Activated T-helper 9 cell treated with anti-CD3 and anti-CD28 coated beads, Interleukin-2, amount 50 U/mL, for 16 hours (primary cell): Measurements from ENCODE around the gene GINS2.

ENCODE experiments used
- DNase-seq: peaks from one replicate; pipeline ENCODE4 v3.0.0-alpha.2; 2020; ENCODE audit warnings: low read depth

The GINS2 gene

DNA sequence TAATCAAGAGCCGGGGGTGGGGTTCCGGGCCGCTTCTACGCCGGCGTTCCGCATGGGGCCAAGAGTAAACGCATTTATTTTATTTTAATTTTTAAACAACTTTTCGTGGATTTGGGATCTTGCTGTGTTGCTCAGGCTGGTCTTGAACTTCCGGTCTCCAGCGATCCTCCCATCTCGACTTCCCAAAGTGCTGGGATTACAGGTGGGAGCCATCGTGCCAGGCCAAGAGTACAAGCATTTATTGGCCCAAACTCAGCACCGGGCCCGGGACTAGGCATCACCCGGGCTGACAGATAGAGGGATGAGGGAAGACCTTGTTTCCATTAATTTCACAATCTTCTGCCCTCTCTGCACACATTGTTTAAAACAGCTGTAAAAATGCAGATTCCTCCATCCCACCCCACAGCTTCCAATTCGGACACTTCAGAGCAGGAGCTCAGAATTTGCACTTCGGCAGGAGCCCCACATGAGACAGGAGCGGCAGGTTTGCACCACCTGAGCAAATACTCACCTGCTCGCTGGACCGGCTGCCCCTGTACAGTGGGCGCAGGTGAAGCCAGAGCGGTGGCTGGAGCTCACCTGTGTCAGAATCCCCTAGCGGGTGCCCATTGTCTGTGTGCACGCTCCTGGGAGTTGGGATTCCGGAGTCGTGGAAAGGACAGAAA lies 663 bp upstream of the GINS2 start:
- no peak for DNase-seq

- no peak for DNase-seq
These were observed 893 bp downstream of the GINS2 start for GRCh38 chr16:85687651-85688471.

- DNase-seq = no peak
These were observed 1.7 kb downstream of the GINS2 start for GRCh38 chr16:85686912-85687591.

GRCh38 chr16:85685251-85685650 lies 3.5 kb downstream of the GINS2 start:
- DNase-seq = no peak

DNA sequence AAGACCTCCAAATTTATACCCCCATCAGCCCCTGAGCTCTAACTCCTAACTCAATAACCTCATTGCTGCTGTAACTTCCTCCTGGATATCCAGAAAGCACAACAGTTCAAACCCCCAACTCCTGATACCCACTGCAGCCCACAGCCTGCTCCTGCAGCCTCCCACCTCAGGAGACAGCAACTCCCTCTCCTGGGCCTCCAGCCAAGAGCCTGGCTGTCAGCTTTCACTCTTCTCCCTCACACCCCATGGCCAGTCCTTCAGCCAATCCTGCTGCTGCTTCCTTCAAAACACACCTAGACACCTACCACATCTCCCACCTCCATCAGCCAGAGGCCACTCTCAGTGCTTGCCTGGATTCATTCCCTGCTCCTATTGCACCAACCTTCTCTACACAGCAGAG lies 5.4 kb downstream of the GINS2 start:
- DNase-seq = no peak

- no peak for DNase-seq
These were observed 6.2 kb downstream of the GINS2 start for GRCh38 chr16:85682516-85682915.

- DNase-seq = no peak
These were observed 7.5 kb downstream of the GINS2 start for GRCh38 chr16:85681255-85681654.

DNA sequence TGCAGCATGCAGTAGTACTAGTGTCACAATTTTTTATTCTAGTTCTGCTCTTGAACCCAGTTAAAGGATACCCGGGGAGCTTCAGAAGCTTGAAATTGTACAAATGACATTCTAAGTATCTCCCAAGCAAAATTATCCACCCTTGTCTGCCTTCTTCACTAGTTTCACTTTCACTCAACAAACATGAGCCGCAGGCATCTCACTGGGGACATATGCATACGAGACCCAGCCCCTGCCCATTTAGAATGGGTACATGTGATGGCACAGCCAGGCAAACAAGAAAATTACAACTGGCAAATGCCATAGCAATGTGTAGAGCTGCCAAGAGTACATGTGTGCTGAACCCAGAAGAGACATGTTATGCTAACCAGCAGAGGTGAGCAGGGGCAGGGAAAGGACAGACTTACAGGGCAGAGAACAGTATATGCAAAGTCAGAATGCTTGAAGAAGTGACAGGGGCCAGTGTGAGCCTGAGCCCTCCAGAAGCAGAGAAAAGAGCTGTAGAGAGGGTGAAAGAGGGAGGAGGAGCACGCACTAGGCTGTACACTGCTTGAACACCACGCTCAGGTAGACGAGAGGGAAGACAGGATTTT lies 8.3 kb downstream of the GINS2 start:
- DNase-seq = no peak

DNA sequence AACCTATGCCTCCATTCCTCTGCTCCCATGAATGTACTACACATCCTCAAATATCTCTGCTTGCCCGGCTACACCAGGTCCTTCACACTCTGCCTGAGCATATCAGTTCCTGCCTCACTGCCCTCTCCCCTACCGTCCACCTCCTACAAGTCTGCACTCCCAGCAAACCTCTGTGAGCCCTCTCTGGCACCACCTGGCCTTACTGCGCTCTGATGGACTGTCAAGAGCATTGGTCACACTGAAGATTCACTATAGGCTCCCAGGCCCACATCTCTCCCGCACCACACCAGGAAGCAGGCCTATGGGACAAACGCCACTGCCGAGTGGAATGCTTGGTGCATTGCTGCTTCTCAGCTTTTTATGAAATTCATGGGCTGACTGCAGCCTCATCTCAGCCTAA lies 8.9 kb downstream of the GINS2 start:
- DNase-seq = no peak

- no peak for DNase-seq
These were observed 9.9 kb downstream of the GINS2 start for GRCh38 chr16:85678821-85679220.

- no peak for DNase-seq
These were observed 10.7 kb downstream of the GINS2 start for GRCh38 chr16:85678016-85678415.

DNA sequence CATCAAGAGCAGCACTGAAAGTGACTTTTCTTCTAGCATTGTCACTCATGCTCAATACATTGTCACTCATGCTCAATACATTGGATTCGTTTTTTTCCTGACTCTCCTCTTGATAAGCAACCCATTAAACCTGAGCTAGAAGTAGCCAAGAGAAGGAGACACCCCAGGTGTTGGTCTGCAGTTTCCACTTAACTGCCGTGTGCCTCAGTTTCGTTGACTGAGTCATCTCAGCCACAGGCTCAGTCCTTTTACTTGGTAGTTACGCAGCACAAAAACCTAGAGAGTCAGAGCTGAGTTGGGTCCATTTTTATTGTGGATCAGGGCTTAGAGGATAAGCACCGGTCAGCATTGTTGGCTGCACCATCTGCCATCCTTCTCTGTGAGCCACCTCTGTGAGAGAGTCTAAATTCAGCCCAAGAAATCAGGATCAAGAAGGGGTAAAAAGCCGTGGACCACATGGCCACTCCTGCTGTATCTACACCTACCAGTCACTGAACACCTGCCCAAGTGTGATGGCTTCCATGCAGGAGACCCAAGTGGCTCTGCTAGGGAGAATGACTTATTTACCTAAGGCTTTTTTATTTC lies 11.3 kb downstream of the GINS2 start:
- no peak for DNase-seq

GRCh38 chr16:85676466-85676865 lies 12.3 kb downstream of the GINS2 start:
- no peak for DNase-seq

- no peak for DNase-seq
These were observed 13.4 kb downstream of the GINS2 start for GRCh38 chr16:85675251-85675874.

DNA sequence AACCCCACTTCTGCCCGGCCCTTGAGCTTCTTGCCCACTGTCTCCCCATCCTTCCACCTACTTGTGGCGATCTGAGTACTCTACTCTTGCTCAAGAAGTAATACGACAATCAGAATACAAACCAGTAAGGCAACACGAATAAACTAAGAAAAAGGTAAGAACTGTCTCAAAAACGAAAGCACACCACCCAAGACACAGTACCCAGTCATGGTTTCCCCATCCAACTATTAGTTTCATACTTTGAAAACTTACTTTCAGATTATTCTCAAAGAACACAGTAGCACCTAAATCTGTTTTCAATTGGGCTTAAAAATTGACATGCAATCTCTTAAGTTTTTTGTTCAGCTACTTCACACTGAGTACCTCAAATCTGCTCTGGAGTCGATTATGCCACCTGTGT lies 13.9 kb downstream of the GINS2 start:
- no peak for DNase-seq

DNA sequence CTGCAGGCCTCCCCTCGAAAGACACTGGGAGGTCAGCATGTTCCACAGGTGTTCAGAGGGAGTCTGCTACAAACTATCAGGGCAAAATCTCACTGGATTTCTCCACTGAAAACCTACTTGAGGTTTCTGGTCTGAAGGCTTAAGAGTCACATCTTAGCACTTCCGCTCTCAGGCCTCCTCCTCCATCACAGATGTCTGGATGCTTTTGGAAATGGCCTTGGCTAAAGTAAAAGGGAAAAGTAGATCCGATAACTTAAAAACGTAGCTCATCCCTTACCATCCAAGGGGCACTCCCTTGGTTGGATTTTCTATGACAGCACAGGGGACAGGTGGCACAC lies 14.4 kb downstream of the GINS2 start:
- DNase-seq = no peak

GRCh38 chr16:85673529-85674417 lies 15.0 kb downstream of the GINS2 start:
- DNase-seq = no peak

DNA sequence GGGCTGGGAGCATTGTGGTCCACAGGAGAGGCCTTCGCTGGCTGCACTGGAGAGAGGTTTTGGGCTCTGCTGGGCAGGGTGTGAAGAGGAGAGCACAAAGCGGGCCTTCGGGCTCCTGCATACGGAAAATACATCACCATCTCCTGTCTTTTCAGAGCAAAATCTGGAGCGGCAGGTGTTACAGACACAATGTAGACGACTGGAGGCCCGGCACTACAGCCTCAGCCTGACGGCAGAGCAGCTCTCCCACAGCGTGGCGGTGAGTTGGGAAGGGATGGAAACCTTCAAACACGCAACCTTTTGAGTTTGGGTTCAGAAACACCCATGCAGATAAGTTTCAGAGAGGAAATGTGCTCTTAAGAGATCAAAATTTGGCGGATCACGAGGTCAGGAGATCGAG lies 17.9 kb downstream of the GINS2 start:
- no peak for DNase-seq

GRCh38 chr16:85668676-85669424 lies 19.9 kb downstream of the GINS2 start:
- DNase-seq = no peak

GRCh38 chr16:85667841-85668413 lies 20.8 kb downstream of the GINS2 start:
- no peak for DNase-seq
